ENCODE measurements around the gene GATA5. TPM values are rescaled to one million over a fixed set of nuclear protein-coding genes. Genes with fewer than 3 reads are reported as not detected.

GATA5 gene
- total and polyA plus RNA-seq, 3 experiments from 2014 or later = not detected

DNA sequence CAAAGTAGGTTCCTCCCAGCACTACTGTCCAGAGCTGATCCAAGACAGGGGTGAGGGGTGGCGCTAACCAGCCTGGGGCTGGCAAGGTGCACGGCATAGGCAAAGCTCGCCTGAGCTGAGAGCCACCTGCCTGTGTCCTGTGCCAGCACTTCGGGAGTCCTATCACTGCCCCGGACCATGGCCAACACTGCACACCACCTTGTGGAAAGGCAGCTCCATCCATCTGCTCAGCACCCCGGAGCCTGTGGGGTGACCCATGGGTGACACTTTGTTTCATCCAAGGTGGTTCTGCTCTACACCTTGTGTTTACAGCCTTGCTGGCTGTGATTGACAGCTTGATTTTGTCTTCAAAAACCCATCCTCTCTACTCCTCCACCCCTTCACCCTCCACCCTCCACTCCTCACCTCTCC lies 32.9 kb upstream of the GATA5 start:
- H3K4me3 ChIP-seq (ENCODE audit: low read length) = no peak overlapping the region
- ChIA-PET CTCF (no interaction called here), POLR2A (no interaction called here)
- DNase-seq = no peak
- no peaks in the 10 kb centered on the region for H3K4me1 ChIP-seq (ENCODE audit: insufficient read depth, low read length)
- H3K4me1 Mint-ChIP-seq = no peaks in the 10 kb centered on the region
- no peak overlapping the region for H3K27ac ChIP-seq (ENCODE audit: low read depth, low read length)
- H3K9me3 Mint-ChIP-seq = no peaks in the 10 kb centered on the region
- no peaks in the 10 kb centered on the region for H3K36me3 ChIP-seq (ENCODE audit: insufficient read depth, low read length)
- H3K27ac Mint-ChIP-seq = no peak overlapping the region
- no peak overlapping the region for H3K4me3 Mint-ChIP-seq
- no peaks in the 10 kb centered on the region for H3K27me3 ChIP-seq (ENCODE audit: insufficient read depth, low read length, poor library complexity, severe bottlenecking)
- no peaks in the 10 kb centered on the region for H3K9me3 ChIP-seq (ENCODE audit: low read length)
- no peaks in the 10 kb centered on the region for H3K36me3 Mint-ChIP-seq
- peaks cover 0 to 4% of the 10 kb centered on the region in 2 donors for H3K27me3 Mint-ChIP-seq

- H3K36me3 Mint-ChIP-seq = no peaks in the 10 kb centered on the region
These were observed 32.3 kb upstream of the GATA5 start for GRCh38 chr20:62507991-62508640.

GRCh38 chr20:62507323-62507722 lies 31.5 kb upstream of the GATA5 start:
- Histone ChIP-seq H3K36me3 (ENCODE audit: insufficient read depth, low read length) (no peaks in the 10 kb centered on the region), H3K9me3 (ENCODE audit: low read length) (no peaks in the 10 kb centered on the region), H3K4me3 (ENCODE audit: low read length) (no peak overlapping the region), H3K4me1 (ENCODE audit: insufficient read depth, low read length) (no peaks in the 10 kb centered on the region), H3K27ac (ENCODE audit: low read depth, low read length) (no peak overlapping the region), H3K27me3 (ENCODE audit: insufficient read depth, low read length, poor library complexity, severe bottlenecking) (no peaks in the 10 kb centered on the region)
- no peaks in the 10 kb centered on the region for H3K27me3 Mint-ChIP-seq
- H3K4me1 Mint-ChIP-seq = no peaks in the 10 kb centered on the region
- no peak for DNase-seq
- CTCF ChIA-PET = no interaction called here
- POLR2A ChIA-PET = no interaction called here
- no peaks in the 10 kb centered on the region for H3K36me3 Mint-ChIP-seq
- H3K4me3 Mint-ChIP-seq = no peak overlapping the region
- no peak overlapping the region for H3K27ac Mint-ChIP-seq
- no peaks in the 10 kb centered on the region for H3K9me3 Mint-ChIP-seq

More at GRCh38 chr20:62507991-62508640, 32.3 kb upstream of the GATA5 start:
- Histone ChIP-seq H3K9me3 (ENCODE audit: low read length) (no peaks in the 10 kb centered on the region), H3K27me3 (ENCODE audit: insufficient read depth, low read length, poor library complexity, severe bottlenecking) (no peaks in the 10 kb centered on the region), H3K36me3 (ENCODE audit: insufficient read depth, low read length) (no peaks in the 10 kb centered on the region), H3K4me1 (ENCODE audit: insufficient read depth, low read length) (no peaks in the 10 kb centered on the region), H3K27ac (ENCODE audit: low read depth, low read length) (no peak overlapping the region), H3K4me3 (ENCODE audit: low read length) (no peak overlapping the region)
- H3K27ac Mint-ChIP-seq = no peak overlapping the region
- ChIA-PET CTCF (interaction anchor here (0.7 kb wide), 1 partner anchor 300 kb away, joined by 3 read pairs; no protein-coding TSS in a partner anchor), POLR2A (no interaction called here)
- no peaks in the 10 kb centered on the region for H3K9me3 Mint-ChIP-seq
- H3K4me1 Mint-ChIP-seq = no peaks in the 10 kb centered on the region
- no peak for DNase-seq
- H3K27me3 Mint-ChIP-seq = no peaks in the 10 kb centered on the region
- H3K4me3 Mint-ChIP-seq = no peak overlapping the region

DNA sequence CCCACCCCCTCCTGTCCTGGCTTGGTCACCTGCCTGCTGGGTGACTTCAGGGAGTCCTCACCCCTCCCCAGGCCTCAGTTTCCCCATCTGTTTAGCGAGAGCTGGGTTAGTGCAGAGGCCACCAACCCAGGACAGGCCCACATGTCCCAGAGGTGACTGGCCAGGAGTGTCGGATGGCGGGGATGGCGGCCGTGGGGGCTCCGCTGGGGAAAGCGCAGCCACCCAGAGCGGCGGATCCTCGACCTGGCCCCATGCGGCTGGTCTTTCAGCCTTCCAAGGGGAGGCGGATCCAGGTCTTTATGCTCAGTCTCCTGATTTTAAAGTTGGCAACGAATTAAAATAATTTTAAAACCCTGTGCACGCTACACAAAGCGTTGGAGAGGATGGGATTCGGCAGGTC lies 31.0 kb upstream of the GATA5 start:
- H3K27me3 Mint-ChIP-seq = no peaks in the 10 kb centered on the region
- H3K4me1 Mint-ChIP-seq = peaks cover 3 to 5% (median 3%) of the 10 kb centered on the region in 3 donors
- H3K4me3 ChIP-seq (ENCODE audit: low read length) = no peak overlapping the region
- H3K36me3 ChIP-seq (ENCODE audit: insufficient read depth, low read length) = no peaks in the 10 kb centered on the region
- H3K9me3 ChIP-seq (ENCODE audit: low read length) = no peaks in the 10 kb centered on the region
- ChIA-PET POLR2A (no interaction called here), CTCF (no interaction called here)
- H3K27ac ChIP-seq (ENCODE audit: low read depth, low read length) = no peak overlapping the region
- no peaks in the 10 kb centered on the region for H3K36me3 Mint-ChIP-seq
- no peaks in the 10 kb centered on the region for H3K27me3 ChIP-seq (ENCODE audit: insufficient read depth, low read length, poor library complexity, severe bottlenecking)
- no peak overlapping the region for H3K4me3 Mint-ChIP-seq
- no peaks in the 10 kb centered on the region for H3K9me3 Mint-ChIP-seq
- H3K27ac Mint-ChIP-seq = no peak overlapping the region
- no peaks in the 10 kb centered on the region for H3K4me1 ChIP-seq (ENCODE audit: insufficient read depth, low read length)
- no peak for DNase-seq

DNA sequence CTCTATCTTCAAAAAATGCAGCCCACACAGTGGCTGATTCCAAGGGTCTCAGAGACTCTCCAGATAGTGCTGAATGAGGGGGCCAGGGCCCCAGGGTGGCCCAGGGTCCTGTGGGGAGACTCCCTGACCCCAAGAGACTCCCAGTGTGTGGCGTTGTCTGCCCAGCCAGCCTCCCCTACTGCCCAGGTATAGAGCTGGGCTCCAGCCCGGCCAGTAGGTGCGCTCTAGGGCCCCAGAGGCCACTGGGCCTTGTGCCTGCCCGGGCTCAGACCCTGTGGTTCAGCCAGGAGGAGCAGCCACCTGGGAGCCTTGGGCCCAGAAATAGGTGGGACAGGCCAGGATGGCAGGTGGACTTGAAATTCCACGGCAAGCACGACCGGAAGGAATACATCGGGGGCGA lies 30.3 kb upstream of the GATA5 start:
- Mint-ChIP-seq H3K9me3 (no peaks in the 10 kb centered on the region), H3K36me3 (no peaks in the 10 kb centered on the region), H3K27ac (peak overlapping the region in 1 of 8 donors; percentile 5), H3K4me1 (peaks cover 5 to 9% (median 7%) of the 10 kb centered on the region in 3 donors), H3K4me3 (no peak overlapping the region), H3K27me3 (no peaks in the 10 kb centered on the region)
- Histone ChIP-seq H3K4me1 (ENCODE audit: insufficient read depth, low read length) (no peaks in the 10 kb centered on the region), H3K27ac (ENCODE audit: low read depth, low read length) (no peak overlapping the region), H3K36me3 (ENCODE audit: insufficient read depth, low read length) (no peaks in the 10 kb centered on the region), H3K4me3 (ENCODE audit: low read length) (no peak overlapping the region), H3K27me3 (ENCODE audit: insufficient read depth, low read length, poor library complexity, severe bottlenecking) (no peaks in the 10 kb centered on the region), H3K9me3 (ENCODE audit: low read length) (no peaks in the 10 kb centered on the region)
- ChIA-PET POLR2A (no interaction called here), CTCF (no interaction called here)
- no peak for DNase-seq

- CTCF ChIA-PET = no interaction called here
These were observed 29.7 kb upstream of the GATA5 start for GRCh38 chr20:62505337-62506045.

GRCh38 chr20:62504323-62504722 lies 28.5 kb upstream of the GATA5 start:
- ChIA-PET CTCF (no interaction called here), POLR2A (no interaction called here)
- Histone ChIP-seq H3K27me3 (ENCODE audit: insufficient read depth, low read length, poor library complexity, severe bottlenecking) (no peaks in the 10 kb centered on the region), H3K4me3 (ENCODE audit: low read length) (no peak overlapping the region), H3K27ac (ENCODE audit: low read depth, low read length) (no peak overlapping the region), H3K4me1 (ENCODE audit: insufficient read depth, low read length) (no peaks in the 10 kb centered on the region), H3K9me3 (ENCODE audit: low read length) (no peaks in the 10 kb centered on the region), H3K36me3 (ENCODE audit: insufficient read depth, low read length) (no peaks in the 10 kb centered on the region)
- Mint-ChIP-seq H3K27ac (no peak overlapping the region), H3K4me1 (peaks cover 13 to 23% (median 20%) of the 10 kb centered on the region in 3 donors), H3K36me3 (no peaks in the 10 kb centered on the region), H3K27me3 (peaks cover 0 to 3% of the 10 kb centered on the region in 2 donors), H3K4me3 (no peak overlapping the region), H3K9me3 (no peaks in the 10 kb centered on the region)
- no peak for DNase-seq

More at GRCh38 chr20:62505337-62506045, 29.7 kb upstream of the GATA5 start:
- Histone ChIP-seq H3K4me1 (ENCODE audit: insufficient read depth, low read length) (no peaks in the 10 kb centered on the region), H3K4me3 (ENCODE audit: low read length) (no peak overlapping the region), H3K36me3 (ENCODE audit: insufficient read depth, low read length) (no peaks in the 10 kb centered on the region), H3K27me3 (ENCODE audit: insufficient read depth, low read length, poor library complexity, severe bottlenecking) (no peaks in the 10 kb centered on the region), H3K27ac (ENCODE audit: low read depth, low read length) (no peak overlapping the region), H3K9me3 (ENCODE audit: low read length) (no peaks in the 10 kb centered on the region)
- Mint-ChIP-seq H3K9me3 (no peaks in the 10 kb centered on the region), H3K4me1 (peaks cover 10 to 14% (median 13%) of the 10 kb centered on the region in 3 donors), H3K4me3 (no peak overlapping the region), H3K27me3 (peaks cover 0 to 3% of the 10 kb centered on the region in 2 donors), H3K27ac (no peak overlapping the region), H3K36me3 (no peaks in the 10 kb centered on the region)
- DNase-seq = no peak
- POLR2A ChIA-PET = no interaction called here

GRCh38 chr20:62503401-62504178 lies 27.8 kb upstream of the GATA5 start:
- Histone ChIP-seq H3K27me3 (ENCODE audit: insufficient read depth, low read length, poor library complexity, severe bottlenecking) (no peaks in the 10 kb centered on the region), H3K36me3 (ENCODE audit: insufficient read depth, low read length) (no peaks in the 10 kb centered on the region), H3K4me1 (ENCODE audit: insufficient read depth, low read length) (no peaks in the 10 kb centered on the region), H3K9me3 (ENCODE audit: low read length) (no peaks in the 10 kb centered on the region), H3K4me3 (ENCODE audit: low read length) (no peak overlapping the region), H3K27ac (ENCODE audit: low read depth, low read length) (no peak overlapping the region)
- Mint-ChIP-seq H3K36me3 (no peaks in the 10 kb centered on the region), H3K4me3 (no peak overlapping the region), H3K4me1 (peaks cover 13 to 23% (median 20%) of the 10 kb centered on the region in 3 donors), H3K9me3 (no peaks in the 10 kb centered on the region), H3K27ac (peak overlapping the region in 1 of 8 donors; percentile 52), H3K27me3 (peaks cover 0 to 3% of the 10 kb centered on the region in 2 donors)
- ChIA-PET POLR2A (no interaction called here), CTCF (interaction anchor here (3.0 kb wide), 1 partner anchor 113 kb away, joined by 11 read pairs; no protein-coding TSS in a partner anchor)
- no peak for DNase-seq

All from CD8-positive, alpha-beta memory T cell (primary cell).